Stomach (tissue), 9 donors: ENCODE results near the gene MAML1. TPM values are rescaled to one million over a fixed set of nuclear protein-coding genes. Genes with fewer than 3 reads are reported as not detected.

Experiments
- DNase-seq, 2 donors: peaks; one replicate each; pipeline versions ENCODE4 v3.0.0 to v3.0.0-alpha.2; 2013 to 2019
- H3K27ac ChIP-seq, 5 donors: fragments of 200-600 bp in 4 of 5; sonication (generic) in 4 of 5; one replicate each; pipeline ENCODE4 v1.5.1; 2013 to 2019; ENCODE audit warnings: mild to moderate bottlenecking in 1 of 5, moderate library complexity in 1 of 5
- H3K27me3 ChIP-seq, 3 donors: fragments of 200-600 bp; sonication (generic); one replicate each; pipeline ENCODE4 v1.5.1; 2017 to 2019; ENCODE audit warnings: mixed run types in 1 of 3
- H3K36me3 ChIP-seq, 4 donors: fragments of 200-600 bp; sonication (generic); 1 replicate in 3 of 4; 2 replicates in 1 of 4; pipeline ENCODE4 v1.5.1; 2016 to 2019
- H3K4me1 ChIP-seq, 4 donors: fragments of 200-600 bp; sonication (generic); one replicate each; pipeline ENCODE4 v1.5.1; 2016 to 2019
- H3K4me3 ChIP-seq, 4 donors: fragments of 200-600 bp; sonication (generic) in 3 of 4; one replicate each; pipeline ENCODE4 v1.5.1; 2016 to 2019; ENCODE audit warnings: mild to moderate bottlenecking in 1 of 4
- H3K9me3 ChIP-seq, 4 donors: fragments of 200-600 bp; sonication (generic); one replicate each; pipeline ENCODE4 v1.5.1; 2016 to 2019
- CTCF ChIP-seq, 7 experiments: fragments of 450-650 bp in 4 of 7; fragments of 200-600 bp in 3 of 7; sonication (generic) in 3 of 7; IDR thresholded peaks; one replicate each; pipeline ENCODE4 v1.5.1; 2016 to 2019; ENCODE audit warnings: antibody characterized with exemption in 7 of 7, control low read depth in 2 of 7, mild to moderate bottlenecking in 1 of 7
- EP300 ChIP-seq: sonication (generic); formaldehyde crosslinking; IDR thresholded peaks from one replicate; pipeline ENCODE4 v1.6.1; 2017; ENCODE audit warnings: antibody characterized with exemption
- POLR2A ChIP-seq, 4 donors: fragments of 450-650 bp; IDR thresholded peaks; one replicate each; pipeline ENCODE4 v1.6.1; 2016; ENCODE audit warnings: antibody characterized with exemption in 4 of 4, control low read depth in 2 of 4, mild to moderate bottlenecking in 1 of 4, moderate library complexity in 1 of 4
- POLR2AphosphoS5 ChIP-seq, 3 donors: sonication (generic); formaldehyde crosslinking; IDR thresholded peaks; one replicate each; pipeline ENCODE4 v1.6.1; 2016; ENCODE audit warnings: antibody characterized with exemption in 3 of 3
- WGBS, 5 donors: extraction: QIAGEN DNeasy Blood & Tissue Kit in 3 of 5; methylation state at CpG; one replicate each; pipeline versions ENCODE4 v1.1.5 to v1.1.7; 2013 to 2018; 5-methylcytosine and 5-hydroxymethylcytosine counted together
- intact Hi-C: fragments of 100-400 bp; cut with DNase I; formaldehyde crosslinking; loops from one replicate; pipeline ENCODE4 v1.15.1; 2023; ENCODE audit warnings: low total_unique reads
- polyA plus RNA-seq, 3 donors: library from polyadenylated mRNA; stranded (reverse); fragments of 200-250 nt; gene quantifications; one replicate each; pipeline ENCODE4 v1.2.3, GENCODE V29; 2013
- small RNA-seq, 4 donors: library from RNA; depleted of rRNA; stranded (forward); fragments of <200 nt; gene quantifications; one replicate each; pipeline ENCODE3, GENCODE V24; 2016
- total RNA-seq, 5 donors: library from RNA; depleted of rRNA; stranded (reverse); fragments of >200 nt; gene quantifications; one replicate each; pipeline versions ENCODE4 v1.1.0 to v1.2.3, GENCODE V29; 2014 to 2016
- donor health status: healthy with polysubstance abuse.
- donor health status: Bipolar disorder and iron deficiency.
- donor health status: healthy.

Gene MAML1
- total and polyA plus RNA-seq, 8 donors = 5.8 to 26.8 (median 12.2) TPM

DNA sequence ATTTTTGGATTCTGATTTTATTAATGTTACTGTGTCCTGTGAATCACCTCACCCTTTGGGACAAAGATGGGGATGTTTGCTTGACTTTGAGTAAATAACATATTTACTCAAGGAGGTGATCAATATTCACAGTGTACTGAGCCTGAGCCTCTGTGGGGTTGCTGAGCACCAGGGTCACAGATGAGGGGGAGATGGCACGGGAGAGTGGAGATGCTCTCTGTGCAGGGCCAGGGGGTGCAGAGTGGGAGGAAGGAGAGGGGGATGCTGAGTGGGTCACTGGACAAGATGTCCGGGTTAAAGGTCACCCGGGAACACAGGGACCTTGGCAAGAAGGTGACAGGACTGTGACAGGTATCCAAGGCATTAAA is 92.1 kb downstream of the MAML1 start:
- Histone ChIP-seq H3K9me3 (no peaks in the 10 kb centered on the region), H3K27ac (peak overlapping the region in 1 of 5 donors; percentile 12), H3K4me1 (peaks cover 43 to 84% (median 77%) of the 10 kb centered on the region in 4 donors), H3K36me3 (peaks cover 64 to 78% (median 75%) of the 10 kb centered on the region in 4 donors), H3K4me3 (peak overlapping the region in 2 of 4 donors; percentile 15 to 96), H3K27me3 (no peaks in the 10 kb centered on the region)
- TF ChIP-seq CTCF (IDR thresholded peaks at IDR 0.05) (no peak), POLR2A (IDR thresholded peaks at IDR 0.05) (no peak), EP300 (no peak), POLR2AphosphoS5 (IDR thresholded peaks at IDR 0.05) (no peak)
- DNase-seq = no peak
- WGBS, 5 donors = 61 to 75% (median 64%) methylated on average over 3 of the region's 3 CpGs
- intact Hi-C loops = no loop called here

- TF ChIP-seq POLR2AphosphoS5 (IDR thresholded peaks at IDR 0.05) = peak in 1 of 3 donors; percentile 3
- TF ChIP-seq POLR2A (IDR thresholded peaks at IDR 0.05) = no peak
- no peak for TF ChIP-seq CTCF (IDR thresholded peaks at IDR 0.05)
- no peak for TF ChIP-seq EP300
- no peaks in the 10 kb centered on the region for H3K27me3 ChIP-seq
- H3K9me3 ChIP-seq = no peaks in the 10 kb centered on the region
- peak overlapping the region in 1 of 5 donors; percentile 59 for H3K27ac ChIP-seq
- H3K36me3 ChIP-seq = peaks cover 73 to 88% (median 85%) of the 10 kb centered on the region in 4 donors
- 56 to 76% (median 64%) methylated on average over 13 of the region's 13 CpGs for WGBS, 5 donors
- DNase-seq = peak in 1 of 2 donors; percentile 61
- H3K4me1 ChIP-seq = peaks cover 36 to 84% (median 73%) of the 10 kb centered on the region in 4 donors
- intact Hi-C loops = no loop called here
- H3K4me3 ChIP-seq = peak overlapping the region in 2 of 4 donors; percentile 15 to 96
Measured at GRCh38 chr5:179825655-179826182, 93.1 kb downstream of the MAML1 start.

Small RNAs within 50 kb of the gene (small RNA-seq; reads per million reads assigned to genes)
- gene MIR1229 = 0 to 0.46 (median 0.03) reads per million in 4 donors

Other genes starting within 250 kb of the MAML1 start
- 100 to 1,000 TPM in 2 of 5 donors, 10 to 100 TPM in 3; 36.7 to 128 (median 55.6) TPM for gene RUFY1, start 182.3 kb upstream of the MAML1 start, total RNA-seq
- 10 to 100 TPM; 26.0 to 31.7 (median 30.7) TPM for gene RUFY1, start 182.3 kb upstream of the MAML1 start, polyA plus RNA-seq
- 1,000 to 10,000 TPM in 1 of 5 donors, 100 to 1,000 TPM in 4; 468 to 1,215 (median 732) TPM for gene HNRNPH1, start 109.2 kb upstream of the MAML1 start, total RNA-seq
- gene HNRNPH1, start 109.2 kb upstream of the MAML1 start, polyA plus RNA-seq = 100 to 1,000 TPM in 2 of 3 donors, 10 to 100 TPM in 1; 87.5 to 193 (median 106) TPM
- not detected for gene CBY3, start 51.8 kb upstream of the MAML1 start, total RNA-seq
- under 1 TPM in 1 of 3 donors, not detected in 2; 0.15 TPM for gene CBY3, start 51.8 kb upstream of the MAML1 start, polyA plus RNA-seq
- 100 to 1,000 TPM; 142 to 638 (median 342) TPM for gene CANX, start 33.9 kb upstream of the MAML1 start, total RNA-seq
- gene CANX, start 33.9 kb upstream of the MAML1 start, polyA plus RNA-seq = 100 to 1,000 TPM in 1 of 3 donors, 10 to 100 TPM in 2; 81.7 to 100 (median 86.4) TPM
- 10 to 100 TPM in 2 of 5 donors, 1 to 10 TPM in 2, not detected in 1; 5.0 to 21.0 (median 13.3) TPM for gene LTC4S, start 61.2 kb downstream of the MAML1 start, total RNA-seq
- 1 to 10 TPM; 3.3 to 8.4 (median 8.2) TPM for gene LTC4S, start 61.2 kb downstream of the MAML1 start, polyA plus RNA-seq
- 100 to 1,000 TPM; 149 to 617 (median 206) TPM for gene MGAT4B, start 74.0 kb downstream of the MAML1 start, total RNA-seq
- 100 to 1,000 TPM in 2 of 3 donors, 10 to 100 TPM in 1; 85.0 to 115 (median 101) TPM for gene MGAT4B, start 74.0 kb downstream of the MAML1 start, polyA plus RNA-seq
- 100 to 1,000 TPM; 163 to 693 (median 508) TPM for gene SQSTM1, start 88.1 kb downstream of the MAML1 start, total RNA-seq
- gene SQSTM1, start 88.1 kb downstream of the MAML1 start, polyA plus RNA-seq = 100 to 1,000 TPM; 166 to 251 (median 213) TPM
- gene MRNIP, start 126.0 kb downstream of the MAML1 start, total RNA-seq = 10 to 100 TPM in 4 of 5 donors, 1 to 10 TPM in 1; 8.0 to 46.0 (median 27.0) TPM
- 10 to 100 TPM; 15.1 to 31.1 (median 27.2) TPM for gene MRNIP, start 126.0 kb downstream of the MAML1 start, polyA plus RNA-seq
- gene TBC1D9B, start 175.1 kb downstream of the MAML1 start, total RNA-seq = 100 to 1,000 TPM in 2 of 5 donors, 10 to 100 TPM in 3; 52.0 to 260 (median 87.5) TPM
- 10 to 100 TPM; 29.9 to 44.5 (median 42.1) TPM for gene TBC1D9B, start 175.1 kb downstream of the MAML1 start, polyA plus RNA-seq